Kidney (tissue), 14 donors: ENCODE results near the gene WNT6. TPM values are rescaled to one million over a fixed set of nuclear protein-coding genes. Genes with fewer than 3 reads are reported as not detected.

Source experiments
- DNase-seq, 5 donors: peaks; one replicate each; pipeline ENCODE4 v3.0.0-alpha.2; 2013 to 2020
- FAIRE-seq: peaks from 2 replicates; lab custom pipeline; 2012; peaks lifted over from hg19 to GRCh38; lab: Jason Lieb, UNC
- H3K27ac ChIP-seq, 2 donors: one replicate each; pipeline ENCODE4 v1.7.0; 2013; ENCODE audit warnings: low read depth in 2 of 2, low read length in 2 of 2, inconsistent platforms in 1 of 2
- H3K27me3 ChIP-seq: one replicate; pipeline ENCODE4 v1.7.1; 2013; ENCODE audit warnings: low read length, inconsistent platforms; ENCODE audit not compliant: control insufficient read depth, insufficient read depth
- H3K36me3 ChIP-seq, 3 donors: one replicate each; pipeline versions ENCODE4 v1.7.0 to v1.7.1; 2013; ENCODE audit warnings: low read length in 3 of 3, control low read depth in 1 of 3, inconsistent platforms in 1 of 3; ENCODE audit not compliant: insufficient read depth in 3 of 3, control insufficient read depth in 2 of 3
- H3K4me1 ChIP-seq, 3 donors: one replicate each; pipeline versions ENCODE4 v1.7.0 to v1.7.1; 2013; ENCODE audit warnings: low read length in 3 of 3, inconsistent platforms in 1 of 3, low read depth in 1 of 3; ENCODE audit not compliant: control insufficient read depth in 2 of 3, insufficient read depth in 2 of 3
- H3K4me3 ChIP-seq, 3 donors: one replicate each; pipeline versions ENCODE4 v1.7.0 to v1.8.1; 2013; ENCODE audit warnings: low read length in 3 of 3, control low read depth in 1 of 3, inconsistent platforms in 1 of 3
- H3K9ac ChIP-seq, 3 donors: one replicate each; pipeline versions ENCODE4 v1.7.0 to v1.7.1; 2013; ENCODE audit warnings: low read length in 3 of 3, control low read depth in 1 of 3, inconsistent platforms in 1 of 3
- H3K9me3 ChIP-seq, 3 donors: one replicate each; pipeline versions ENCODE4 v1.7.0 to v1.7.1; 2013; ENCODE audit warnings: low read length in 3 of 3, control low read depth in 1 of 3, inconsistent platforms in 1 of 3; ENCODE audit not compliant: control insufficient read depth in 2 of 3, insufficient read depth in 1 of 3
- CTCF ChIP-seq: IDR thresholded peaks from 3 replicates; pipeline ENCODE4 v1.5.1; 2012; ENCODE audit warnings: mild to moderate bottlenecking, moderate library complexity, borderline replicate concordance; ENCODE audit not compliant: insufficient read depth; ENCODE audit errors: extremely low read depth
- intact Hi-C: fragments of 100-400 bp; cut with DNase I; formaldehyde crosslinking; loops from one replicate; pipeline ENCODE4 v1.11.1; 2022
- polyA plus RNA-seq: library from polyadenylated mRNA; stranded (reverse); fragments of 350-450 nt; fragmentation: Illumina TruSeq; extraction: RNeasy Lipid Tissue Mini Kit (QIAGEN cat#74804); gene quantifications from one replicate; pipeline ENCODE4 v1.2.3, GENCODE V29; 2014; ENCODE audit warnings: low read depth, low replicate concordance; ENCODE audit not compliant: insufficient read depth
- total RNA-seq: library from RNA; stranded (reverse); fragmentation: NEBNext Ultra II Directional; extraction: Animal tissue kit (Norgen Biotek cat#: 25700); gene quantifications from one replicate; pipeline ENCODE4 v1.2.1, GENCODE V29; 2021
- donor health status: control.
- donor health status: control.
- donor health status: control.
- donor health status: control.
- donor health status: control.
- donor health status: DM: yes; HTN: yes; CAD: no.
- donor health status: Normal renal cell carcinoma (clear cell type).

WNT6 gene
- total and polyA plus RNA-seq, 2 donors from 2014 or later, result 0.57 to 0.75 TPM

GRCh38 chr2:218814540-218815243 is 44.9 kb upstream of the WNT6 start:
- peaks cover 0 to 25% (median 10%) of the 10 kb centered on the region in 3 donors for H3K36me3 ChIP-seq
- TF ChIP-seq CTCF, result no peak
- no peak overlapping the region for H3K9ac ChIP-seq
- H3K9me3 ChIP-seq, result no peaks in the 10 kb centered on the region
- H3K27me3 ChIP-seq, result no peaks in the 10 kb centered on the region
- intact Hi-C loops, result no loop called here
- no peak for FAIRE-seq
- no peak overlapping the region for H3K27ac ChIP-seq
- no peak overlapping the region for H3K4me3 ChIP-seq
- no peaks in the 10 kb centered on the region for H3K4me1 ChIP-seq
- DNase-seq, result no peak

GRCh38 chr2:218815244-218815637 is 44.4 kb upstream of the WNT6 start:
- H3K27me3 ChIP-seq, result no peaks in the 10 kb centered on the region
- no peak for TF ChIP-seq CTCF
- no peak overlapping the region for H3K27ac ChIP-seq
- DNase-seq (no peak), FAIRE-seq (no peak)
- intact Hi-C loops, result no loop called here
- no peak overlapping the region for H3K9ac ChIP-seq
- H3K36me3 ChIP-seq, result peaks cover 0 to 25% (median 10%) of the 10 kb centered on the region in 3 donors
- no peak overlapping the region for H3K4me3 ChIP-seq
- H3K4me1 ChIP-seq, result no peaks in the 10 kb centered on the region
- H3K9me3 ChIP-seq, result no peaks in the 10 kb centered on the region

GRCh38 chr2:218815649-218816048 is 44.0 kb upstream of the WNT6 start:
- H3K4me3 ChIP-seq, result no peak overlapping the region
- no peaks in the 10 kb centered on the region for H3K9me3 ChIP-seq
- DNase-seq (no peak), FAIRE-seq (no peak)
- intact Hi-C loops, result no loop called here
- no peak overlapping the region for H3K9ac ChIP-seq
- peaks cover 0 to 25% (median 10%) of the 10 kb centered on the region in 3 donors for H3K36me3 ChIP-seq
- no peaks in the 10 kb centered on the region for H3K27me3 ChIP-seq
- TF ChIP-seq CTCF, result no peak
- no peak overlapping the region for H3K27ac ChIP-seq
- no peaks in the 10 kb centered on the region for H3K4me1 ChIP-seq
